Stimulated activated CD4-positive, alpha-beta T cell treated with anti-CD3 and anti-CD28 coated beads, Interleukin-4, amount 100 ng/mL, for 24 hours (primary cell): ENCODE measurements around the gene GRID2.
"Not testable (repeated sequence)": the region's sequence is repeated elsewhere in the genome, so short reads cannot be mapped to it uniquely, and the experiment has no call there.

ENCODE experiments used
- DNase-seq: peaks from one replicate; pipeline ENCODE4 v3.0.0-alpha.2; 2020

Gene GRID2

DNA sequence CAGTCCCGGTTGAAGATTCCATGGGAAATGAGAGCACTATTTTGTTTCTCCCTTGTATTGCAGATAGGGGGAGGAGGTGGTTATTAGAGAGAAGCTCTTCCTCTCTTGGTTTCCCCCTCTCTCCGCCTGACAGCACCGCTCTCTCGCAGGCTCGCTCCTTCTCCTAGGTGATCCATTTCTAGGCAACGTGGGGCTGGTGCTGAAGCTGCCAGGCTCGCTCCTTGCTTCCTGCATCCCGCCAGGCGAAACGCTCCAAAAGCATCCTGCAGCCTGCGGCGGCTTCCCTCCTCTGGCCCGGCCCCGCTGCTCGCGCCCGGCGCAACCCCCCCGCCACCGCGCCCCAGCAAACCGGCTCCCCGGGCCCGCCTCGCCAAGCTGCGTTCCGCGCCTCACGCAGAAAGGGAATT is at the start of gene GRID2:
GRID2 (plus strand) TSS at position 346 of the 407 bp plus-strand sequence.
- no peak for DNase-seq

DNA sequence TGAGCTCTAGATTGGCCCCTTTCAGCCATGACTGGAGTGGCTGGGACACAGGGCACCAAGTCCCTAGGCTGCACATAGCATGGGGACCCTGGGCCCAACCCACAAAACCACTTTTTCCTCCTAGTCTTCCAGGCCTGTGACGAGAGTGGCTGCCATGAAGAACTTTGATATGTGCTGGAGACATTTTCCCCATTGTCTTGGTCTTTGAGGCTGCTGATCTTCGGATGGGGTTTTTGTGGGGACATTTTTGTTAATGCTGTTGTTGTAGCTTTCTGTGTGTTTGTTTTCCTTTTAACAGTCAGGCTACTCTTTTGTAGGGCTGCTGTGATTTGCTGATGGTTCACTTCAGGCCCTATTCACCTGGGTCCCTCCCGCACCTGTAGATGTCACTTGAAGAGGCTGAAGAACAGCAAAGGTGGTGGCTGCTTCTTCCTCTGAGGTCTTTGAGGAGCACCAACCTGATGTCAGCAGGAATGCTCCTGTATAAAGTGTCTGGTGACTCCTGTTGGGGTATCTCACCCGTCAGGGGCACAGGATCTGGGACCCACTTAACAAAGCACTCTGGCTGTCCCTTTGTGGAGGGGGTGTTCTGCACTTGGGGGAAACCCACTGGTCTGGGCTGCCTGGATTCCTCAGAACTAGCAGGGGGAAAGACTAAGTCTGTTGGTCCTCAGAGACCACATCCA is 49.6 kb upstream of the GRID2 start:
- no peak for DNase-seq

GRCh38 chr4:92254767-92255442 is 48.9 kb upstream of the GRID2 start:
- DNase-seq: no peak

DNA sequence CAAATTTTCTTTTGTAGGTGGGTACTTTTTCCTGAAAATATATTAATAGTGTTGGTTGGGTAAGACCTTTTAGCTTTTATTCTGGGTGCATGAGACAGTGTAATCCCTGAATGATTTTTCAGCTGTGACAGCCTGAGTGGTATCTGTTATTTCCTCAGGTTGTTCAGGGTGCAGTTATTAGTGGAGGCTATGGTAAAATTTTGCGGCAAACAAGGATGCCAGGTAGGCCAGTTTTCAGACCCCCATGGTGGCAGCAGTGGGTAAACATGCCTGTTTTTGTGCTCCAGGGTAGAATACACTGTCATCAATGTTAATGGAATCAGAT is 47.9 kb upstream of the GRID2 start:
- DNase-seq: no peak

- no peak for DNase-seq
These were observed 45.6 kb upstream of the GRID2 start for GRCh38 chr4:92257931-92258857.

DNA sequence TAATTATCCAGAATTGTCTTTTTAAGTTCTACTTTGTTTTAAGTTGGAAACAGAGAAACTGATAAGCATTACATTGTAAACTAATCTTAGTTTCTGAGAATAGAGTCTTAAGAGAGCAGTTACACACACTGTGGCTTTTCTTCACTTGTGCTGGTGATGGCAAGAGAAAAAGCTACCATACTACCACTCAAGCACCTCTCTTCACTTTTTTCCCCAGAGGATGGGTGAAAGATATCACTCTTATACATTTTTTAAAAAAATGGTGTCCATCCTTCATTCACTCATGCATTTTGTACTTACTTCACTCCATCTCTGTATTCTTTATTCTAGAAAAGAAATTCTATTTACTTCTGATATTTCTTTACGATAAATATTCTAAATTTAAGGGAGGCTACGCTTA is 42.5 kb upstream of the GRID2 start:
- no peak for DNase-seq

- DNase-seq: no peak
These were observed 41.4 kb upstream of the GRID2 start for GRCh38 chr4:92262371-92262770.

- no peak for DNase-seq
These were observed 40.8 kb upstream of the GRID2 start for GRCh38 chr4:92263010-92263409.

DNA sequence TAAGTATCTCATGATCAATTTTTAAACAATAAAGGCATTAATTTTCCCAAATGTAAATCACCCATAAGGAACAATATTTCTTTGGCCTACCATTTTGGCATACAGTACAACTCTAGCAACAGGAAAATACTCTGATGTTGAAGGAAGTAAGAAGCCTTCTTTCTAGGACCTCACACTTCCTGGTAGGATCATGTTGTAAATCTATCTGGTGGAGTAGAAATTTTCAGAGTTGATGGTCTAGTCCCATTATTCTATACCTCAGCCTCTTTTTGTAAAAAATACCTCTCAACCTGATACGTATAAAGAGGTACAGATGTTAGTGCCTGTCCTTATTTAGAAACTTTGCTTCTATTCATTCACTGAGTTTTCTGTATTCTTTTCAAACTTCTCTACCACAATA is 40.2 kb upstream of the GRID2 start:
- DNase-seq: no peak

DNA sequence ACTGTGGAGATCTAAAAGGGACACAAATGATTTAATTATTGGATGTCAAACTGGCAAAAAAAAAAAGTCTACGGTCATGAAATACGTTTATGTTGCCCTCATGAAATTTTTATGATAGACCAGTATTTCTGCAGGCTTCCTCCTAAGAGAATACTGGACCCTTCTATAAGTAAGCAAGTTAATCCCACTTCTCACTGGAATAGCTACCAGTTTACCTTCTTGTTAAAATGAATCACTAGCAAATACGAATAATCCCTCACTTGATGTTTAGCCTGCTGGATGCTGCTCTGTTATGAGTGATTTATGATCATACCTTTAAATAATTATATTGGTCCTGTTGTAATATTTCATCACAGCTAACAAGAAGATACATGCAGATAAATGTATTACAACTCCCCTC is 39.6 kb upstream of the GRID2 start:
- no peak for DNase-seq

GRCh38 chr4:92265021-92265420 is 38.7 kb upstream of the GRID2 start:
- DNase-seq: no peak

DNA sequence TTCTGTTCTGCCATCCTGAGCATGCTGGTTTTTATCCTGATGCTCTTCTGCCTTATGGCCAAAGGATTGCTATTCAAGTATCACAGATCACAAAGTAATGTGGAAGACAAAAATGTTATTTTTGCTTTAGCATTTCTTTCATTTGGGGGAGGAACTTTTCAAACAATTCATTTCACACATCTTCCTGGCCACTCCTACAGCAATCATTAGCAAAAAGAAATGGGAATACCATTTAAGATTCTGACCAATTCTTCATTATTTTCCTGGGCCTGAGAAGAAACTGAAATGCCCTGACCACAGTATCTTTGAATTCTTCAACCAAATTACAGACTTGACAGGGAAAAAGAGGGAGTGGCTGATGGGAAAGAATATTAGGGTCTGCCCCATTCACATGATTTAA is 38.0 kb upstream of the GRID2 start:
- DNase-seq: no peak

GRCh38 chr4:92266521-92266920 is 37.2 kb upstream of the GRID2 start:
- DNase-seq: no peak

GRCh38 chr4:92268642-92269041 is 35.1 kb upstream of the GRID2 start:
- no peak for DNase-seq

- no peak for DNase-seq
These were observed 32.9 kb upstream of the GRID2 start for GRCh38 chr4:92270908-92271307.

- not testable (repeated sequence) for DNase-seq
These were observed 32.2 kb upstream of the GRID2 start for GRCh38 chr4:92271551-92271950.

DNA sequence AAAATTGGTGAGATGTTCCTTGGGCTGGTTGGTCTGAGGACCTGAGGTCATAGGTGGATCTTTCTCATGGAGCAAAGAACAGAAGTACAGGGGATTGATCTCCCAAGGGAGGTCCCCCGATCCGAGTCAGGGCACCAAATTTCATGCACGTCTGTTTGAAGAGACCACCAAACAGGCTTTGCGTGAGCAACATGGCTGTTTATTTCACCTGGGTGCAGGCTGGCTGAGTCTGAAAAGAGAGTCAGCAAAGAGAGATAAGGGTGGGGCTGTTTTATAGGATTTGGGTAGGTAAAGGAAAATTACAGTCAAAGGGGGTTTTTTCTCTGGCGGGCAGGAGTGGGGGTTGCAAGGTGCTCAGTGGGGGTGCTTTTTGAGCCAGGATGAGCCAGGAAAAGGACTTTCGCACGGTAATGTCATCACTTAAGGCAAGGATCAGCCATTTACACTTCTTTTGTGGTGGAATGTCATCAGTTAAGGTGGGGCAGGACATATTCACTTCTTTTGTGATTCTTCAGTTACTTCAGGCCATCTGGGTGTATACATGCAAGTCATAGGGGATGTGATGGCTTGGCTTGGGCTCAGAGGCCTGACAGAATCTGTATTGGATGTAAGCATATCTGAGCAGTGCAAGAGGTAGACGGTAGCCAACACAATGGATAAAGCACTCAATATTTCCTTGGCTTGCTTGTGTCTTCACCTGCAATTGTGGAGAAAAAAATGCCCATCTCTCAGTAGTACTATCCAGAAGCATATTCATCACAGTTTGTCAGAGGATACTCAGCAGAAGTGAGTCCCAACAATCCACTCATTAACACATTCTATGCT is 26.5 kb upstream of the GRID2 start:
- DNase-seq: not testable (repeated sequence)

DNA sequence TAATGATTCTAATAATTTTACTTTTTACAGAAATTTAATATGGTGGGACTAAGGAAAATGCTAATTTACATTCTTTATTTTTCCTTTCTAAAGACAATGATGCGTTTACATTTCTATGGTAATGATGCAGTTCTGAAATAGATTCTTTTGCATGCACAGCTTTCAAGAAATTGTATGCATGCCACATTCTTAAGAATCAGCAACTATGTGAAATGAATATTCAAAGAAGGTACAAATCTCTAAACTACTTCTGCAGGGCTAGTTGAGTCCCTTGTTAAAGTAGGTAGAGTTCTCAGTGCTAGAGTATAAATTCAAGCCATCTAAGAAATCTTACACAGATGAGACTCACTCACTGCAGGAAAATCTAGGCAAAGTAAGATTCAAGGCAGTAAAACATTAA is 24.5 kb upstream of the GRID2 start:
- DNase-seq: no peak

DNA sequence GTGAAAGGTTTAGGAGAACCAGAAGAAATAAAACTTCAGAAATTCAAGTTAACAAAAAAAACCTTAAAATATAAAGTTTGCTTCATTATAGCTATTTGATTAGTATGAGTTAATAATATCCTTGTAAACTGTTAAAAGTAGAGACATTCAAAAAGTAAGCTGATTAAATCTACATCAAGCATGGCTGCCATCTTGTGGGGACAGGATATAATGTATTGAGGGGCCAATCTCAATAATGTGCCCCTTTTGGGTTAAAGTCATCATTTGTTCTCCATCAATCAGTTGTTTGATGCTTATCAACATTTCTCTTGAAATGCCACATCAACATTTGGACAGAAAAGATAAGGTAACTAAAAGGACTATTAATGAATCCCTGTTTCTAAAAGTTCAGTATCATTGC is 4.6 kb upstream of the GRID2 start:
- DNase-seq: no peak

GRCh38 chr4:92304121-92304520 is 355 bp downstream of the GRID2 start:
- DNase-seq: no peak

DNA sequence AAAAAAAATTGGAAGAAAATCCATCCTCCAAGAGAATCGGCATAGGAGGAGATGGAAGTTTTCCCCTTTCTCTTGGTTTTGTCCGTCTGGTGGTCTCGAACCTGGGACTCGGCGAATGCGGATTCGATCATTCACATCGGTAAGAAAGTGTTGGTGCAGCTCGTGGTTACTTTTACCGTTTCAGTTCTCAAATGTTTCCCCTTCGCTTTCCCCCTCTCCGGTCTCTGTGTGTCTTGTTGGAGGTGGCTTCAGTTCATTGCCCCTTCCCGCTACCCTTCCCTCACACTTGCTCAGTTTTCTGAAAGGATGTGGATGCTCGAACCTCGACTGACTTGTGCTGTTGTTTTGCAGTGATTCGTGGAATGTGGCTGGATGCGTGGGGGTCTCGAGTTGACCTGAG is 840 bp downstream of the GRID2 start:
- no peak for DNase-seq

- no peak for DNase-seq
These were observed 1.5 kb downstream of the GRID2 start for GRCh38 chr4:92305148-92305877.
